GM12878 (cell line): ENCODE results near the gene ANAPC4. TPM values are rescaled to one million over a fixed set of nuclear protein-coding genes. Genes with fewer than 3 reads are reported as not detected.

Experiments
- ATAC-seq: fragments of 200-7000 bp; cut with Tn5 transposase; 3 replicates; pipeline ENCODE4 v1.9.1; 2020; ENCODE audit warnings: mild to moderate bottlenecking, moderate library complexity
- BruUV-seq: library from RNA; stranded (reverse); fragments of 400-500 nt; replicated peaks from 2 replicates; lab custom pipeline; 2021; lab: Mats Ljungman, UMichigan
- CTCF ChIA-PET: fragments of 300-600 bp; sonication (Branson Sonifier 250); formaldehyde crosslinking; extraction: SDS; loops from one replicate; lab custom pipeline; 2021; ENCODE audit warnings: inconsistent platforms; lab: Yijun Ruan, JAX
- POLR2A ChIA-PET: fragments of 350-600 bp; formaldehyde crosslinking; extraction: SDS; loops from one replicate; lab custom pipeline; 2021; ENCODE audit warnings: inconsistent platforms; lab: Charles Lee
- RAD21 ChIA-PET: fragments of 300-600 bp; sonication (Branson Sonifier 250); formaldehyde crosslinking; loops from one replicate; lab custom pipeline; 2023; ENCODE audit warnings: antibody characterized with exemption; ENCODE audit not compliant: unreplicated experiment; lab: Charles Lee
- SMC1A ChIA-PET: fragments of 300-600 bp; sonication (Branson Sonifier 250); formaldehyde crosslinking; loops from one replicate; lab custom pipeline; 2023; ENCODE audit not compliant: unreplicated experiment, uncharacterized antibody; lab: Charles Lee
- DNase-seq: peaks from one replicate; pipeline ENCODE4 v3.0.0-alpha.2; 2011; ENCODE audit warnings: low read depth, low spot score
- FAIRE-seq: peaks from 3 replicates; lab custom pipeline; 2011; peaks lifted over from hg19 to GRCh38; lab: Jason Lieb, UNC
- H2AFZ ChIP-seq: 2 replicates; pipeline ENCODE4 v1.6.0; 2011; ENCODE audit warnings: low read depth, low read length, control low read depth; ENCODE audit not compliant: control insufficient read depth
- H3K27ac ChIP-seq: 2 replicates; pipeline ENCODE4 v1.5.1; 2011; ENCODE audit warnings: control low read depth; ENCODE audit not compliant: control insufficient read depth, insufficient read depth
- H3K27me3 ChIP-seq, 2 experiments: replicated peaks in 1 of 2; 2 replicates each; pipeline versions ENCODE4 v1.6.0 to v1.6.1; 2011; ENCODE audit warnings: low read length in 1 of 2; ENCODE audit not compliant: control insufficient read depth in 2 of 2, insufficient read depth in 2 of 2
- H3K36me3 ChIP-seq, 2 experiments: 2 replicates each; pipeline ENCODE4 v1.5.1; 2011; ENCODE audit warnings: low read length in 1 of 2; ENCODE audit not compliant: control insufficient read depth in 2 of 2, insufficient read depth in 2 of 2
- H3K4me1 ChIP-seq: 2 replicates; pipeline ENCODE4 v1.6.1; 2011; ENCODE audit warnings: mild to moderate bottlenecking, low read length, moderate library complexity, mixed read lengths; ENCODE audit not compliant: control insufficient read depth, insufficient read depth
- H3K4me2 ChIP-seq: 2 replicates; pipeline ENCODE4 v1.6.0; 2011; ENCODE audit warnings: control low read depth; ENCODE audit not compliant: control insufficient read depth, insufficient read depth
- H3K4me3 ChIP-seq: fragments of 200-600 bp; sonication (generic); 2 replicates; pipeline ENCODE4 v1.5.1; 2016
- H3K79me2 ChIP-seq: 2 replicates; pipeline ENCODE4 v1.6.0; 2011; ENCODE audit warnings: low read length; ENCODE audit not compliant: control insufficient read depth, insufficient read depth
- H3K9ac ChIP-seq: 2 replicates; pipeline ENCODE4 v1.8.0; 2011; ENCODE audit warnings: low read length, control low read depth, mixed read lengths; ENCODE audit not compliant: control insufficient read depth, insufficient read depth
- H3K9me3 ChIP-seq: replicated peaks from 3 replicates; pipeline ENCODE4 v1.5.1; 2011; ENCODE audit warnings: mild to moderate bottlenecking, low read length; ENCODE audit not compliant: control insufficient read depth, insufficient read depth
- H4K20me1 ChIP-seq: 2 replicates; pipeline ENCODE4 v1.6.0; 2011; ENCODE audit not compliant: control insufficient read depth, insufficient read depth
- CREM ChIP-seq: IDR thresholded peaks from 2 replicates; pipeline ENCODE4 v1.6.1; 2014; ENCODE audit warnings: antibody characterized with exemption, low read depth
- IKZF1 ChIP-seq: fragments of 450-650 bp; conservative IDR thresholded peaks from 2 replicates; pipeline ENCODE4 v1.6.1; 2017; ENCODE audit warnings: antibody characterized with exemption, mild to moderate bottlenecking
- IKZF2 ChIP-seq, 2 experiments: fragments of 450-650 bp; IDR thresholded peaks; 2 replicates each; pipeline ENCODE4 v1.6.1; 2017; ENCODE audit warnings: mild to moderate bottlenecking in 2 of 2, moderate library complexity in 2 of 2
- MTA3 ChIP-seq: IDR thresholded peaks from 2 replicates; pipeline ENCODE4 v1.6.1; 2012; ENCODE audit warnings: low read length, inconsistent platforms, borderline replicate concordance
- SMARCA5 ChIP-seq: fragments of 450-650 bp; IDR thresholded peaks from 2 replicates; pipeline ENCODE4 v1.6.1; 2017; ENCODE audit warnings: mild to moderate bottlenecking
- SUPT20H ChIP-seq: IDR thresholded peaks from 2 replicates; pipeline ENCODE4 v1.6.1; 2011; ENCODE audit warnings: low read depth, mild to moderate bottlenecking, low read length, moderate library complexity, borderline replicate concordance; ENCODE audit not compliant: control insufficient read depth
- TCF12 ChIP-seq: IDR thresholded peaks from 2 replicates; pipeline ENCODE4 v1.6.1; 2011; ENCODE audit warnings: low read depth, mild to moderate bottlenecking, low read length
- WGBS: methylation state at CpG from one replicate; pipeline ENCODE4 v1.1.6; 2016; ENCODE audit warnings: low lambda C conversion rate; ENCODE audit not compliant: insufficient replicate concordance, insufficient coverage; ENCODE audit errors: missing lambda C conversion rate; 5-methylcytosine and 5-hydroxymethylcytosine counted together
- in situ Hi-C: fragments of 300-500 bp; cut with MboI; formaldehyde crosslinking; loops from 9 replicates; pipeline ENCODE4 v1.14.3; 2018; ENCODE audit warnings: mixed read lengths
- intact Hi-C: fragments of 100-400 bp; cut with micrococcal nuclease; formaldehyde crosslinking; loops from one replicate; pipeline ENCODE4 v1.14.2; 2022; ENCODE audit not compliant: unreplicated experiment
- polyA plus RNA-seq, 11 experiments: library from polyadenylated mRNA; depleted of rRNA in 4 of 11; unstranded in 6 of 11; stranded (reverse) in 5 of 11; fragments of >200 nt; fragmentation: Nextera tagmentation in 4 of 11; fragmentation: Illumina TruSeq in 1 of 11; extraction: Ambion mirVana in 4 of 11; extraction: Trizol in 1 of 11; gene quantifications; 1 replicate in 1 of 11; 2 replicates in 10 of 11; pipeline versions ENCODE4 v1.2.1 to v1.2.3, GENCODE V29; 2011 to 2016; ENCODE audit warnings: inconsistent platforms in 2 of 11, missing spikeins in 2 of 11, low read depth in 1 of 11
- total RNA-seq, 4 experiments: library from RNA; depleted of rRNA in 3 of 4; stranded (reverse); fragments of >200 nt in 3 of 4; fragmentation: Illumina TruSeq in 1 of 4; extraction: Trizol in 1 of 4; gene quantifications; 2 replicates each; pipeline versions ENCODE4 v1.2.1 to v1.2.3, GENCODE V29; 2013 to 2021

The ANAPC4 gene
- total and polyA plus RNA-seq, 10 of the 15 experiments (the other 5 are each of a cell fraction or from before 2014, with no cell fraction given) = 16.3 to 50.2 (median 29.9) TPM

DNA sequence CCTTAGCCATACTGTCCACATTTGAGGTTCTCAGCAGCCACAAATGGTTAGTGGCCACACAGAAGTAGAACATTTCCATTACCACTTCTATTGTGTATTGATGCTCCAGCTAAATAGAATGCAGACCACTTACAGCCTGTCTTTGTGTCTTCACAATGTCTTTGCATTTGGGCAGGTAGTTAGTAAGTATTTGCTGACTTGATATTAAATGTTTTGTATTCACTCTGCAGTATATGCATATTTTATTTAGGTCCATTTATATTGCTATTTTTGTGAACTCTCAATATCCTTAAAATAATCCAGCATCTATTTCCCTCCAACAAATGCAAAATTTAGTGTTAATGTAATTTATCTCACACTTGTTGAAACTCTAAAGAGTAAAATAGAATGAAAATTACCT lies 26.6 kb downstream of the ANAPC4 start:
- H3K27ac ChIP-seq = no peak overlapping the region
- H3K27me3 ChIP-seq = no peaks in the 10 kb centered on the region
- H3K4me3 ChIP-seq = no peak overlapping the region
- in situ Hi-C loops = no loop called here
- FAIRE-seq (no peak), DNase-seq (no peak), ATAC-seq (no peak)
- H3K9me3 ChIP-seq = no peaks in the 10 kb centered on the region
- no peak overlapping the region for H3K9ac ChIP-seq
- no peak for TF ChIP-seq SMARCA5
- TF ChIP-seq CREM = no peak
- no peak for TF ChIP-seq SUPT20H
- TF ChIP-seq IKZF1 = no peak
- ChIA-PET CTCF (no interaction called here), SMC1A (interaction anchor here (0.6 kb wide), 1 partner anchor 393 kb away, joined by 3 read pairs; no protein-coding TSS in a partner anchor), POLR2A (no interaction called here), RAD21 (no interaction called here)
- no peak overlapping the region for H3K4me2 ChIP-seq
- H3K4me1 ChIP-seq = no peaks in the 10 kb centered on the region
- peaks cover 0 to 18% of the 10 kb centered on the region in 2 experiments; a peak in 2 of 4 replicates for H3K36me3 ChIP-seq
- intact Hi-C loops = no loop called here
- no peaks in the 10 kb centered on the region for H3K79me2 ChIP-seq
- no TSS peak for BruUV-seq
- H2AFZ ChIP-seq = no peak overlapping the region
- no peaks in the 10 kb centered on the region for H4K20me1 ChIP-seq

DNA sequence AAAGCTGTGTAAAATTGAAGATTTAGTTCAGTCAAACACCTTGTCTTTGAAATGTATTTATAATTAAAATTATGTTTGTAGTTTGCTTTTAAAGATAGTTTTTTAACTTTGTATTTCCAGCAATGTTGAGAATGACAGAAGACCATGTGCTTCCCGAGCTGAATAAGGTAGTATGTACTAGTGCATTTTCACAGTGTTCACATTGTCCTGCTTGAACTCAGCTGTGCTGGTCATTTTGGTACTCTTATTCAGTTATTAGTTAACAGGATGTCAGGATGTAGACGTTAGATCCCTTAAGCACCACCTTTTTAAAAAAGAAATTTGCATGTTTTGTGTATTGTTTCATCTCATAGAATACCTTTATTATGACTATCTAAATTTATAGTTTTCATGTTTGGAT lies 28.4 kb downstream of the ANAPC4 start:
- Histone ChIP-seq H4K20me1 (no peaks in the 10 kb centered on the region), H3K4me1 (no peaks in the 10 kb centered on the region), H3K4me3 (no peak overlapping the region), H3K9ac (no peak overlapping the region), H2AFZ (no peak overlapping the region), H3K9me3 (no peaks in the 10 kb centered on the region), H3K4me2 (no peak overlapping the region), H3K79me2 (no peaks in the 10 kb centered on the region), H3K27me3 (no peaks in the 10 kb centered on the region), H3K27ac (no peak overlapping the region), H3K36me3 (peaks cover 0 to 26% of the 10 kb centered on the region in 2 experiments; a peak in 3 of 4 replicates)
- DNase-seq (no peak), FAIRE-seq (no peak), ATAC-seq (no peak)
- no peak for TF ChIP-seq TCF12
- TF ChIP-seq IKZF2 (IDR thresholded peaks at IDR 0.05) = no peak
- TF ChIP-seq MTA3 = no peak
- in situ Hi-C loops = no loop called here
- intact Hi-C loops = no loop called here
- POLR2A ChIA-PET = no interaction called here
- RAD21 ChIA-PET = no interaction called here
- no TSS peak for BruUV-seq
- SMC1A ChIA-PET = interaction anchor here (0.9 to 1.5 kb wide), 2 partner anchors 12 to 38 kb away, joined by 3 read pairs; no protein-coding TSS in a partner anchor
- CTCF ChIA-PET = interaction anchor here (0.6 kb wide), 1 partner anchor 80 kb away, joined by 3 read pairs; no protein-coding TSS in a partner anchor
- WGBS = 54% methylated on average over 2 of the region's 2 CpGs
